B cell (primary cell): ENCODE measurements around the gene DEFB131A. TPM values are rescaled to one million over a fixed set of nuclear protein-coding genes. Genes with fewer than 3 reads are reported as not detected.
"Not testable (repeated sequence)": the region's sequence is repeated elsewhere in the genome, so short reads cannot be mapped to it uniquely, and the experiment has no call there.

Source experiments
- ATAC-seq: fragments of 200-7000 bp; cut with Tn5 transposase; one replicate; pipeline ENCODE4 v1.10.0; 2021; ENCODE audit warnings: low read depth, mild to moderate bottlenecking, moderate number of reproducible peaks, moderate library complexity
- CTCF ChIA-PET: fragments of 350-600 bp; sonication (Branson Sonifier 250); formaldehyde crosslinking; loops from one replicate; lab custom pipeline; 2021; ENCODE audit warnings: antibody characterized with exemption, inconsistent platforms; lab: Charles Lee
- POLR2A ChIA-PET: fragments of 350-600 bp; sonication (Branson Sonifier 250); formaldehyde crosslinking; loops from one replicate; lab custom pipeline; 2021; ENCODE audit warnings: antibody characterized with exemption; lab: Charles Lee
- DNase-seq: peaks from one replicate; pipeline ENCODE4 v3.0.0; 2013
- H2AFZ ChIP-seq: 2 replicates; pipeline ENCODE4 v1.6.1; 2012; ENCODE audit warnings: mild to moderate bottlenecking, low read depth, low read length; ENCODE audit not compliant: insufficient read depth, poor library complexity, severe bottlenecking
- H3K27ac ChIP-seq, 2 donors: 1 replicate in 1 of 2; 2 replicates in 1 of 2; pipeline ENCODE4 v1.5.1; 2012 to 2013; ENCODE audit warnings: low read length in 2 of 2, mild to moderate bottlenecking in 2 of 2, moderate library complexity in 1 of 2
- H3K27me3 ChIP-seq, 4 experiments: fragments of 200-600 bp in 1 of 4; sonication (generic) in 1 of 4; replicated peaks in 1 of 4; 1 replicate in 2 of 4; 2 replicates in 2 of 4; pipeline versions ENCODE4 v1.6.1 to v1.7.0; 2013 to 2016; ENCODE audit warnings: low read length in 3 of 4, mild to moderate bottlenecking in 2 of 4, mixed read lengths in 1 of 4, moderate library complexity in 1 of 4; ENCODE audit not compliant: insufficient read depth in 4 of 4, control insufficient read depth in 3 of 4; ENCODE audit errors: control extremely low read depth in 1 of 4
- H3K36me3 ChIP-seq, 2 experiments: replicated peaks in 1 of 2; 1 replicate in 1 of 2; 2 replicates in 1 of 2; pipeline versions ENCODE4 v1.6.1 to v1.7.1; 2013; ENCODE audit warnings: low read length in 1 of 2; ENCODE audit not compliant: insufficient read depth in 2 of 2, control insufficient read depth in 1 of 2; ENCODE audit errors: control extremely low read depth in 1 of 2, extremely low read depth in 1 of 2
- H3K4me1 ChIP-seq, 2 donors: fragments of 200-600 bp in 1 of 2; sonication (generic) in 1 of 2; 1 replicate in 1 of 2; 2 replicates in 1 of 2; pipeline versions ENCODE4 v1.5.1 to v1.6.1; 2013 to 2017; ENCODE audit warnings: low read length in 2 of 2; ENCODE audit not compliant: control insufficient read depth in 2 of 2, insufficient read depth in 2 of 2
- H3K4me2 ChIP-seq: replicated peaks from 2 replicates; pipeline ENCODE3; 2012; ENCODE audit warnings: mild to moderate bottlenecking, low read depth, low read length; ENCODE audit not compliant: poor library complexity, severe bottlenecking
- H3K4me3 ChIP-seq, 5 experiments: fragments of 200-600 bp in 1 of 5; sonication (generic) in 1 of 5; 1 replicate in 3 of 5; 2 replicates in 2 of 5; pipeline versions ENCODE4 v1.5.1 to v1.7.0; 2011 to 2016; ENCODE audit warnings: low read length in 4 of 5, mild to moderate bottlenecking in 4 of 5, low read depth in 2 of 5, control low read depth in 1 of 5, moderate library complexity in 1 of 5; ENCODE audit not compliant: insufficient read depth in 1 of 5; ENCODE audit errors: control extremely low read depth in 1 of 5, extremely low read depth in 1 of 5
- H3K79me2 ChIP-seq: fragments of 200-600 bp; sonication (generic); one replicate; pipeline ENCODE4 v1.6.0; 2016; ENCODE audit warnings: low read length; ENCODE audit not compliant: control insufficient read depth, insufficient read depth
- H3K9ac ChIP-seq: fragments of 200-600 bp; sonication (generic); 2 replicates; pipeline ENCODE4 v1.6.1; 2017; ENCODE audit warnings: mild to moderate bottlenecking, low read length, moderate library complexity
- H3K9me3 ChIP-seq, 3 donors: one replicate each; pipeline versions ENCODE4 v1.6.1 to v1.7.1; 2013; ENCODE audit warnings: low read length in 2 of 3; ENCODE audit not compliant: control insufficient read depth in 2 of 3, insufficient read depth in 1 of 3; ENCODE audit errors: control extremely low read depth in 1 of 3
- H4K20me1 ChIP-seq: 2 replicates; pipeline ENCODE4 v1.6.0; 2012; ENCODE audit warnings: mild to moderate bottlenecking, low read length; ENCODE audit not compliant: insufficient read depth, control insufficient read depth, poor library complexity, severe bottlenecking
- H3K27ac Mint-ChIP-seq: one replicate; pipeline ENCODE4 v1.8.0; 2021; ENCODE audit warnings: mixed read lengths
- H3K27me3 Mint-ChIP-seq: one replicate; pipeline ENCODE4 v1.8.0; 2021; ENCODE audit warnings: mixed read lengths
- H3K4me1 Mint-ChIP-seq: one replicate; pipeline ENCODE4 v1.8.0; 2021; ENCODE audit warnings: mixed read lengths
- H3K4me3 Mint-ChIP-seq: one replicate; pipeline ENCODE4 v1.8.0; 2021; ENCODE audit warnings: mixed read lengths
- H3K9me3 Mint-ChIP-seq: one replicate; pipeline ENCODE4 v1.8.0; 2022; ENCODE audit warnings: mixed read lengths; ENCODE audit not compliant: insufficient read depth
- CTCF ChIP-seq: fragments of 200-600 bp; IDR thresholded peaks from one replicate; pipeline ENCODE4 v1.8.0; 2022; ENCODE audit warnings: antibody characterized with exemption, mild to moderate bottlenecking
- EZH2 ChIP-seq: IDR thresholded peaks from 2 replicates; pipeline ENCODE4 v1.6.1; 2012; ENCODE audit warnings: borderline replicate concordance, low read depth, mild to moderate bottlenecking, moderate library complexity, low read length; ENCODE audit not compliant: insufficient read depth, poor library complexity, severe bottlenecking
- WGBS: methylation state at CpG from one replicate; pipeline ENCODE4 v1.1.5; 2013; ENCODE audit warnings: missing lambda C conversion rate; ENCODE audit not compliant: insufficient coverage; 5-methylcytosine and 5-hydroxymethylcytosine counted together
- intact Hi-C: fragments of 100-400 bp; cut with micrococcal nuclease; formaldehyde crosslinking; loops from one replicate; pipeline ENCODE4 v1.10.0; 2022
- polyA plus RNA-seq: library from polyadenylated mRNA; depleted of rRNA; stranded (reverse); fragments of >200 nt; gene quantifications from 2 replicates; pipeline ENCODE4 v1.2.3, GENCODE V29; 2012
- total RNA-seq, 2 donors: library from RNA; stranded (reverse); fragments of 120-200 nt in 1 of 2; gene quantifications; 1 replicate in 1 of 2; 2 replicates in 1 of 2; pipeline versions ENCODE4 v1.2.3 to v1.2.4, GENCODE V29; 2013 to 2022

The DEFB131A gene
- total and polyA plus RNA-seq, 2 donors (not counting 1 experiment from before 2014, with no cell fraction given), result not detected

- no peak overlapping the region for H3K27ac ChIP-seq
- H3K4me1 ChIP-seq, result no peaks in the 10 kb centered on the region
- H3K4me3 Mint-ChIP-seq, result no peak overlapping the region
- no peak overlapping the region for H2AFZ ChIP-seq
- intact Hi-C loops, result no loop called here
- POLR2A ChIA-PET, result no interaction called here
- H3K9ac ChIP-seq, result no peak overlapping the region
- TF ChIP-seq CTCF, result no peak
- no peak for TF ChIP-seq EZH2
- CTCF ChIA-PET, result no interaction called here
- H3K27me3 ChIP-seq, result no peaks in the 10 kb centered on the region
- peaks cover 5% of the 10 kb centered on the region for H3K9me3 Mint-ChIP-seq
- H3K79me2 ChIP-seq, result no peaks in the 10 kb centered on the region
- H3K4me2 ChIP-seq, result no peak overlapping the region
- ATAC-seq, result no peak
- H3K4me1 Mint-ChIP-seq, result no peaks in the 10 kb centered on the region
- H3K27ac Mint-ChIP-seq, result no peak overlapping the region
- no peaks in the 10 kb centered on the region for H3K27me3 Mint-ChIP-seq
- H4K20me1 ChIP-seq, result no peaks in the 10 kb centered on the region
- 93% methylated on average over 5 of the region's 13 CpGs for WGBS
- DNase-seq, result no peak
- no peak overlapping the region for H3K4me3 ChIP-seq
- no peaks in the 10 kb centered on the region for H3K36me3 ChIP-seq
- H3K9me3 ChIP-seq, result peaks cover 0 to 4% (median 0%) of the 10 kb centered on the region in 3 donors
Observed at GRCh38 chr4:9409793-9410192, 34.4 kb upstream of the DEFB131A start.

GRCh38 chr4:9421884-9422455 is 22.2 kb upstream of the DEFB131A start:
- H3K27me3 ChIP-seq, H4K20me1 ChIP-seq, H3K9me3 ChIP-seq, H3K4me2 ChIP-seq, DNase-seq, H3K4me1 Mint-ChIP-seq, H3K4me3 ChIP-seq, POLR2A ChIA-PET, H3K9me3 Mint-ChIP-seq, CTCF ChIA-PET, H3K27me3 Mint-ChIP-seq, H3K4me1 ChIP-seq, H2AFZ ChIP-seq, H3K27ac Mint-ChIP-seq, H3K9ac ChIP-seq, ATAC-seq, H3K4me3 Mint-ChIP-seq, intact Hi-C loops, H3K79me2 ChIP-seq, H3K27ac ChIP-seq, H3K36me3 ChIP-seq: not testable (repeated sequence)
- 7% methylated on average over 2 of the region's 6 CpGs for WGBS

GRCh38 chr4:9425916-9426315 is 18.3 kb upstream of the DEFB131A start:
- H2AFZ ChIP-seq, H3K4me1 ChIP-seq, H3K4me3 ChIP-seq, H3K79me2 ChIP-seq, H3K27ac Mint-ChIP-seq, H3K9me3 ChIP-seq, DNase-seq, H4K20me1 ChIP-seq, intact Hi-C loops, H3K27ac ChIP-seq, H3K4me2 ChIP-seq, H3K27me3 Mint-ChIP-seq, ATAC-seq, H3K36me3 ChIP-seq, H3K27me3 ChIP-seq, H3K9me3 Mint-ChIP-seq, POLR2A ChIA-PET, H3K4me3 Mint-ChIP-seq, CTCF ChIA-PET, H3K9ac ChIP-seq, H3K4me1 Mint-ChIP-seq: not testable (repeated sequence)
- WGBS, result no CpG with 5 or more reads among the region's 1 CpG
